ENCODE data around the gene CFAP46. TPM values are rescaled to one million over a fixed set of nuclear protein-coding genes. Genes with fewer than 3 reads are reported as not detected.
"Not testable (repeated sequence)": the region's sequence is repeated elsewhere in the genome, so short reads cannot be mapped to it uniquely, and the experiment has no call there.

Gene CFAP46
- total RNA-seq, 4 donors from 2014 or later, result 0.32 to 0.54 TPM; not detected in 2

- TF ChIP-seq CTCF (IDR thresholded peaks at IDR 0.05) (no peak), POLR2A (IDR thresholded peaks at IDR 0.05) (no peak)
- intact Hi-C loops (cut with DNase I; ENCODE audit: low total_unique reads), result no loop called here
- DNase-seq (ENCODE audit: low spot score in 2 of 2), result no peak
- WGBS, 2 donors, result 67 to 76% methylated on average over 26 of the region's 26 CpGs
- no peak overlapping the region for H3K4me3 ChIP-seq (ENCODE audit: low read depth, poor library complexity, severe bottlenecking)
Observed at GRCh38 chr10:132965411-132966057, 23.2 kb upstream of the CFAP46 start.

- DNase-seq (ENCODE audit: low spot score in 2 of 2); H3K4me3 ChIP-seq (ENCODE audit: low read depth, poor library complexity, severe bottlenecking); intact Hi-C loops (cut with DNase I; ENCODE audit: low total_unique reads): not testable (repeated sequence)
- 45 to 63% methylated on average over 43 of the region's 43 CpGs for WGBS, 2 donors
Observed at GRCh38 chr10:132964707-132965410, 22.5 kb upstream of the CFAP46 start.

GRCh38 chr10:132964231-132964630 is 21.9 kb upstream of the CFAP46 start:
- 83 to 90% methylated on average over 15 of the region's 15 CpGs for WGBS, 2 donors

GRCh38 chr10:132963430-132963960 is 21.1 kb upstream of the CFAP46 start:
- intact Hi-C loops (cut with DNase I; ENCODE audit: low total_unique reads), result no loop called here
- H3K4me3 ChIP-seq (ENCODE audit: low read depth, poor library complexity, severe bottlenecking), result no peak overlapping the region
- 93 to 96% methylated on average over 14 of the region's 14 CpGs for WGBS, 2 donors
- no peak for TF ChIP-seq CTCF (IDR thresholded peaks at IDR 0.05)
- no peak for TF ChIP-seq POLR2A (IDR thresholded peaks at IDR 0.05)
- DNase-seq (ENCODE audit: low spot score in 2 of 2), result no peak

More at GRCh38 chr10:132964231-132964630, 21.9 kb upstream of the CFAP46 start:
- TF ChIP-seq POLR2A (IDR thresholded peaks at IDR 0.05) (no peak), CTCF (IDR thresholded peaks at IDR 0.05) (no peak)
- intact Hi-C loops (cut with DNase I; ENCODE audit: low total_unique reads), result no loop called here
- H3K4me3 ChIP-seq (ENCODE audit: low read depth, poor library complexity, severe bottlenecking), result no peak overlapping the region
- no peak for DNase-seq (ENCODE audit: low spot score in 2 of 2)

GRCh38 chr10:132962623-132963429 is 20.5 kb upstream of the CFAP46 start:
- TF ChIP-seq CTCF (IDR thresholded peaks at IDR 0.05) (no peak), POLR2A (IDR thresholded peaks at IDR 0.05) (no peak)
- WGBS, 2 donors, result 41 to 42% methylated on average over 11 of the region's 11 CpGs
- intact Hi-C loops (cut with DNase I; ENCODE audit: low total_unique reads), result no loop called here
- DNase-seq (ENCODE audit: low spot score in 2 of 2), result no peak
- peak overlapping the region; percentile 37 for H3K4me3 ChIP-seq (ENCODE audit: low read depth, poor library complexity, severe bottlenecking)

Data from lower leg skin (tissue), 4 donors.